HG02588 (cell line): ENCODE measurements around the gene ZNF83.
"Not testable (repeated sequence)": the region's sequence is repeated elsewhere in the genome, so short reads cannot be mapped to it uniquely, and the experiment has no call there.

Source experiments
- ATAC-seq: cut with Tn5 transposase; IDR thresholded peaks from one replicate; pipeline ENCODE4 v1.9.1; 2021; ENCODE audit warnings: mild to moderate bottlenecking, moderate library complexity; ENCODE audit not compliant: unreplicated experiment

Gene ZNF83

GRCh38 chr19:52637718-52638585, at the start of gene ZNF83:
ZNF83 (minus strand) TSS chr19:52638355.
- peak; percentile 86 for ATAC-seq

GRCh38 chr19:52687684-52688083, 49.5 kb upstream of the ZNF83 start:
- no peak for ATAC-seq

GRCh38 chr19:52685811-52686210, 47.7 kb upstream of the ZNF83 start:
- ATAC-seq = no peak

GRCh38 chr19:52681216-52681615, 43.1 kb upstream of the ZNF83 start:
- not testable (repeated sequence) for ATAC-seq

- ATAC-seq = no peak
These were observed 41.4 kb upstream of the ZNF83 start for GRCh38 chr19:52679598-52679997.

GRCh38 chr19:52675239-52675638, 37.1 kb upstream of the ZNF83 start:
- not testable (repeated sequence) for ATAC-seq

- no peak for ATAC-seq
These were observed 34.9 kb upstream of the ZNF83 start for GRCh38 chr19:52673014-52673413.

GRCh38 chr19:52670046-52670445, 31.9 kb upstream of the ZNF83 start:
- no peak for ATAC-seq

- no peak for ATAC-seq
These were observed 31.4 kb upstream of the ZNF83 start for GRCh38 chr19:52669586-52669985.

GRCh38 chr19:52667972-52668371, 29.8 kb upstream of the ZNF83 start:
- no peak for ATAC-seq

- no peak for ATAC-seq
These were observed 28.4 kb upstream of the ZNF83 start for GRCh38 chr19:52666506-52666905.

GRCh38 chr19:52665529-52665928, 27.4 kb upstream of the ZNF83 start:
- no peak for ATAC-seq

- ATAC-seq = no peak
These were observed 26.9 kb upstream of the ZNF83 start for GRCh38 chr19:52665027-52665426.

- no peak for ATAC-seq
These were observed 26.3 kb upstream of the ZNF83 start for GRCh38 chr19:52664461-52664860.

GRCh38 chr19:52662631-52663030, 24.5 kb upstream of the ZNF83 start:
- no peak for ATAC-seq

- ATAC-seq = no peak
These were observed 22.8 kb upstream of the ZNF83 start for GRCh38 chr19:52660981-52661380.

- no peak for ATAC-seq
These were observed 20.9 kb upstream of the ZNF83 start for GRCh38 chr19:52659013-52659412.

GRCh38 chr19:52658595-52658994, 20.4 kb upstream of the ZNF83 start:
- no peak for ATAC-seq

- ATAC-seq = no peak
These were observed 15.0 kb upstream of the ZNF83 start for GRCh38 chr19:52653161-52653560.

GRCh38 chr19:52651956-52652355, 13.8 kb upstream of the ZNF83 start:
- no peak for ATAC-seq

- ATAC-seq = no peak
These were observed 10.3 kb upstream of the ZNF83 start for GRCh38 chr19:52648336-52649016.

GRCh38 chr19:52646571-52647217, 8.5 kb upstream of the ZNF83 start:
- no peak for ATAC-seq
